HepG2 (cell line): Measurements from ENCODE around the gene DHX36. TPM values are rescaled to one million over a fixed set of nuclear protein-coding genes. Genes with fewer than 3 reads are reported as not detected.

Experiments
- AFF4 ChIP-seq: sonication (generic); formaldehyde crosslinking; IDR thresholded peaks from 2 replicates; pipeline ENCODE4 v1.4.0; 2020; ENCODE audit warnings: missing genetic modification reagents
- HNRNPLL ChIP-seq: fragments of 200-400 bp; formaldehyde crosslinking; IDR thresholded peaks from 2 replicates; pipeline ENCODE4 v1.6.1; 2017; ENCODE audit warnings: mild to moderate bottlenecking, low read depth, low read length; ENCODE audit not compliant: poor library complexity, severe bottlenecking
- KMT2B ChIP-seq: IDR thresholded peaks from 2 replicates; pipeline ENCODE4 v1.6.1; 2016; ENCODE audit warnings: missing genetic modification reagents, missing compliant biosample characterization
- NFIC ChIP-seq: IDR thresholded peaks from 2 replicates; pipeline ENCODE4 v1.6.1; 2012; ENCODE audit warnings: mild to moderate bottlenecking, low read length, inconsistent platforms
- PBX3 ChIP-seq: sonication (generic); formaldehyde crosslinking; IDR thresholded peaks from 2 replicates; pipeline ENCODE4 v1.8.1; 2023; ENCODE audit warnings: missing genetic modification reagents, inconsistent platforms, borderline replicate concordance
- TAF1 ChIP-seq: sonication (generic); formaldehyde crosslinking; IDR thresholded peaks from 2 replicates; pipeline ENCODE4 v1.4.0; 2020; ENCODE audit warnings: missing genetic modification reagents
- ZNF335 ChIP-seq: sonication (generic); formaldehyde crosslinking; IDR thresholded peaks from 2 replicates; pipeline ENCODE4 v1.4.0; 2020; ENCODE audit warnings: missing genetic modification reagents
- ZNF431 ChIP-seq: sonication (generic); formaldehyde crosslinking; IDR thresholded peaks from 2 replicates; pipeline ENCODE4 v1.9.0; 2022; ENCODE audit warnings: missing genetic modification reagents, low read depth, mild to moderate bottlenecking, borderline replicate concordance
- ZNF781 ChIP-seq: sonication (generic); formaldehyde crosslinking; IDR thresholded peaks from 2 replicates; pipeline ENCODE4 v1.5.1; 2020; ENCODE audit warnings: borderline replicate concordance, mild to moderate bottlenecking, missing genetic modification reagents; ENCODE audit errors: not compliant biosample characterization
- polyA plus RNA-seq, 8 experiments: library from polyadenylated mRNA; depleted of rRNA in 3 of 8; stranded (reverse) in 7 of 8; unstranded in 1 of 8; fragments of >200 nt; fragmentation: Illumina TruSeq in 4 of 8; extraction: Trizol in 4 of 8; gene quantifications; 2 replicates each; pipeline versions ENCODE4 v1.2.1 to v1.2.3, GENCODE V29; 2011 to 2016; ENCODE audit warnings: low read depth in 4 of 8, missing spikeins in 1 of 8, mixed read lengths in 1 of 8; ENCODE audit not compliant: insufficient read depth in 1 of 8
- total RNA-seq, 5 experiments: library from RNA; depleted of rRNA; stranded (reverse); fragments of >200 nt; fragmentation: Illumina TruSeq; extraction: Trizol; gene quantifications; 2 replicates each; pipeline ENCODE4 v1.2.3, GENCODE V29; 2016; ENCODE audit warnings: low read depth in 1 of 5
- TF ChIP-seq, protein P1 (sequence below): sonication (generic); formaldehyde crosslinking; IDR thresholded peaks from 2 replicates; pipeline ENCODE4 v1.4.0; 2020; ENCODE audit warnings: missing genetic modification reagents
- TF ChIP-seq, protein P2 (sequence below), 2 experiments: IDR thresholded peaks; 2 replicates each; pipeline ENCODE4 v1.6.1; 2011 to 2012; ENCODE audit warnings: low read length in 2 of 2, borderline replicate concordance in 1 of 2, low read depth in 1 of 2, mild to moderate bottlenecking in 1 of 2, moderate library complexity in 1 of 2
- TF ChIP-seq, protein P3 (sequence below): sonication (generic); formaldehyde crosslinking; IDR thresholded peaks from 2 replicates; pipeline ENCODE4 v1.5.0; 2020; ENCODE audit warnings: missing genetic modification reagents

The DHX36 gene
- total and polyA plus RNA-seq, 2 of the 13 experiments (the other 11 are each of a cell fraction or from before 2014, with no cell fraction given), result 30.3 to 44.2 TPM

DNA sequence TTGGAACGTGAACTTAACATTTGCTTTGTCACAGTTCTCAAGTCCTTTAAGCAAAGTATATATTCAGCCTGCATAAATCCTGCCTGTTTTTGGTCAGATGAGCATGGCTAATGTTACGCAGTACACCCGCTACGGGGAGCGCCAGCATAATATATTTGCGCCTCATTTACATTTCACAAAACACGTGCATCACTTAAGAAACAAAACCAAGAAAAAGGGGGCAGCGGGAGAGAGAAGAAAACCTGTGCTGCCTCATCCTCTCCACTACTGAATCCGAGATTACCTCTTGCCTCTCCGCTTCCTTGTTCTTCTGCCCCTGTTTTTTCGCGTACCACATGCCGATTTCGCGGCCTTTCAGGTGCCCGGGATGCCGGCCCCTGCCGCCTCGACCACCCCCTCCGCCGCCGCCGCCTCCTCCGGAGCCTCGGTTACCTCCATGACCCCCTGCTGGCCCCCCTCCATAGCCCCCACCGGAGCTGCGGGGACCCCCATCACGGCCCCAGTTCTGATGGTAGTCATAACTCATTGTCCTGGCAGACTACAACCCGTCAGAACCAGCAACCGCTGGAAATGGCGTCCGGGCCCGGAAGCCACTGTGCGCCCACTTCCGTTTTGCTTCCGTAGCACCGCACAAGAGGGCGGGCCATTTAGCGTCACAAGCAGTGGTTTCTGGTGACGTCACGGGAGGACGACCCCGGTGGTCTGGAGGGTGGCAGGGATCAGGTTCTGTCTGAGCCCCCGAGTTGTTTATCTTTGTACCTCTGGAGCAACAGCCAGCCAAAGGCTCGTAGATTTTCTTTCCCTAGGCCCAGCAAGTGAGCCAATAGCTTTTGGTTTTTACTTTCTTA is at the start of gene DHX36 (continued):
- TF ChIP-seq, protein P1, sequence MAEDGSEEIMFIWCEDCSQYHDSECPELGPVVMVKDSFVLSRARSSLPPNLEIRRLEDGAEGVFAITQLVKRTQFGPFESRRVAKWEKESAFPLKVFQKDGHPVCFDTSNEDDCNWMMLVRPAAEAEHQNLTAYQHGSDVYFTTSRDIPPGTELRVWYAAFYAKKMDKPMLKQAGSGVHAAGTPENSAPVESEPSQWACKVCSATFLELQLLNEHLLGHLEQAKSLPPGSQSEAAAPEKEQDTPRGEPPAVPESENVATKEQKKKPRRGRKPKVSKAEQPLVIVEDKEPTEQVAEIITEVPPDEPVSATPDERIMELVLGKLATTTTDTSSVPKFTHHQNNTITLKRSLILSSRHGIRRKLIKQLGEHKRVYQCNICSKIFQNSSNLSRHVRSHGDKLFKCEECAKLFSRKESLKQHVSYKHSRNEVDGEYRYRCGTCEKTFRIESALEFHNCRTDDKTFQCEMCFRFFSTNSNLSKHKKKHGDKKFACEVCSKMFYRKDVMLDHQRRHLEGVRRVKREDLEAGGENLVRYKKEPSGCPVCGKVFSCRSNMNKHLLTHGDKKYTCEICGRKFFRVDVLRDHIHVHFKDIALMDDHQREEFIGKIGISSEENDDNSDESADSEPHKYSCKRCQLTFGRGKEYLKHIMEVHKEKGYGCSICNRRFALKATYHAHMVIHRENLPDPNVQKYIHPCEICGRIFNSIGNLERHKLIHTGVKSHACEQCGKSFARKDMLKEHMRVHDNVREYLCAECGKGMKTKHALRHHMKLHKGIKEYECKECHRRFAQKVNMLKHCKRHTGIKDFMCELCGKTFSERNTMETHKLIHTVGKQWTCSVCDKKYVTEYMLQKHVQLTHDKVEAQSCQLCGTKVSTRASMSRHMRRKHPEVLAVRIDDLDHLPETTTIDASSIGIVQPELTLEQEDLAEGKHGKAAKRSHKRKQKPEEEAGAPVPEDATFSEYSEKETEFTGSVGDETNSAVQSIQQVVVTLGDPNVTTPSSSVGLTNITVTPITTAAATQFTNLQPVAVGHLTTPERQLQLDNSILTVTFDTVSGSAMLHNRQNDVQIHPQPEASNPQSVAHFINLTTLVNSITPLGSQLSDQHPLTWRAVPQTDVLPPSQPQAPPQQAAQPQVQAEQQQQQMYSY, result no peak
- TF ChIP-seq AFF4 (CRISPR knock-in tag) (no peak), KMT2B (CRISPR knock-in tag) (peak; percentile 87), NFIC (peak; percentile 38; the same call in 1 of the 2 replicates), ZNF335 (peak; percentile 23; the same call in 1 of the 2 replicates), TAF1 (peak; percentile 84), PBX3 (CRISPR knock-in tag) (no peak), ZNF431 (CRISPR knock-in tag) (0 out of 2 replicates have a peak, but pooled peaks have one; percentile 14), HNRNPLL (peak; percentile 28), ZNF781 (CRISPR knock-in tag) (no peak)
- TF ChIP-seq, protein P2, sequence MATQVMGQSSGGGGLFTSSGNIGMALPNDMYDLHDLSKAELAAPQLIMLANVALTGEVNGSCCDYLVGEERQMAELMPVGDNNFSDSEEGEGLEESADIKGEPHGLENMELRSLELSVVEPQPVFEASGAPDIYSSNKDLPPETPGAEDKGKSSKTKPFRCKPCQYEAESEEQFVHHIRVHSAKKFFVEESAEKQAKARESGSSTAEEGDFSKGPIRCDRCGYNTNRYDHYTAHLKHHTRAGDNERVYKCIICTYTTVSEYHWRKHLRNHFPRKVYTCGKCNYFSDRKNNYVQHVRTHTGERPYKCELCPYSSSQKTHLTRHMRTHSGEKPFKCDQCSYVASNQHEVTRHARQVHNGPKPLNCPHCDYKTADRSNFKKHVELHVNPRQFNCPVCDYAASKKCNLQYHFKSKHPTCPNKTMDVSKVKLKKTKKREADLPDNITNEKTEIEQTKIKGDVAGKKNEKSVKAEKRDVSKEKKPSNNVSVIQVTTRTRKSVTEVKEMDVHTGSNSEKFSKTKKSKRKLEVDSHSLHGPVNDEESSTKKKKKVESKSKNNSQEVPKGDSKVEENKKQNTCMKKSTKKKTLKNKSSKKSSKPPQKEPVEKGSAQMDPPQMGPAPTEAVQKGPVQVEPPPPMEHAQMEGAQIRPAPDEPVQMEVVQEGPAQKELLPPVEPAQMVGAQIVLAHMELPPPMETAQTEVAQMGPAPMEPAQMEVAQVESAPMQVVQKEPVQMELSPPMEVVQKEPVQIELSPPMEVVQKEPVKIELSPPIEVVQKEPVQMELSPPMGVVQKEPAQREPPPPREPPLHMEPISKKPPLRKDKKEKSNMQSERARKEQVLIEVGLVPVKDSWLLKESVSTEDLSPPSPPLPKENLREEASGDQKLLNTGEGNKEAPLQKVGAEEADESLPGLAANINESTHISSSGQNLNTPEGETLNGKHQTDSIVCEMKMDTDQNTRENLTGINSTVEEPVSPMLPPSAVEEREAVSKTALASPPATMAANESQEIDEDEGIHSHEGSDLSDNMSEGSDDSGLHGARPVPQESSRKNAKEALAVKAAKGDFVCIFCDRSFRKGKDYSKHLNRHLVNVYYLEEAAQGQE (IDR thresholded peaks at IDR 0.05; ENCODE audit: borderline replicate concordance in 1 of 2, low read depth in 1 of 2, low read length in 2 of 2), result peak in 1 of 2 experiments; percentile 54; a peak in 1 of 4 replicates
- TF ChIP-seq, protein P3, sequence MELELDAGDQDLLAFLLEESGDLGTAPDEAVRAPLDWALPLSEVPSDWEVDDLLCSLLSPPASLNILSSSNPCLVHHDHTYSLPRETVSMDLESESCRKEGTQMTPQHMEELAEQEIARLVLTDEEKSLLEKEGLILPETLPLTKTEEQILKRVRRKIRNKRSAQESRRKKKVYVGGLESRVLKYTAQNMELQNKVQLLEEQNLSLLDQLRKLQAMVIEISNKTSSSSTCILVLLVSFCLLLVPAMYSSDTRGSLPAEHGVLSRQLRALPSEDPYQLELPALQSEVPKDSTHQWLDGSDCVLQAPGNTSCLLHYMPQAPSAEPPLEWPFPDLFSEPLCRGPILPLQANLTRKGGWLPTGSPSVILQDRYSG (CRISPR knock-in tag), result no peak; the same call in 1 of the 2 replicates
